A549 (cell line): ENCODE measurements around the gene NXN. TPM values are rescaled to one million over a fixed set of nuclear protein-coding genes. Genes with fewer than 3 reads are reported as not detected.
A peak's percentile ranks its signal among the peaks of the same experiment; 100 is the strongest.

Experiments used
- ATAC-seq, 2 experiments: fragments of 200-7000 bp in 1 of 2; fragments of >200 bp in 1 of 2; cut with Nextera tagmentation in 1 of 2; cut with Tn5 transposase in 1 of 2; 3 replicates each; pipeline versions ENCODE4 v1.8.0 to v1.9.1; 2018 to 2020; ENCODE audit warnings: mild to moderate bottlenecking in 1 of 2, moderate library complexity in 1 of 2
- CTCF ChIA-PET: fragments of 300-600 bp; sonication (Branson Sonifier 250); formaldehyde crosslinking; extraction: SDS; loops from one replicate; lab custom pipeline; 2021; ENCODE audit warnings: antibody characterized with exemption, inconsistent platforms; lab: Yijun Ruan, JAX
- POLR2A ChIA-PET: fragments of 350-600 bp; formaldehyde crosslinking; extraction: SDS; loops from one replicate; lab custom pipeline; 2021; ENCODE audit warnings: antibody characterized with exemption, inconsistent platforms; lab: Yijun Ruan, JAX
- DNase-seq, 2 experiments: peaks; one replicate each; pipeline versions ENCODE4 v3.0.0 to v3.0.0-alpha.2; 2011 to 2016; ENCODE audit warnings: low read depth in 1 of 2, low spot score in 1 of 2
- FAIRE-seq: peaks from 2 replicates; lab custom pipeline; 2011; peaks lifted over from hg19 to GRCh38; lab: Jason Lieb, UNC
- H3K27ac ChIP-seq, 2 experiments: fragments of >200 bp; sonication (Bioruptor Twin); formaldehyde crosslinking; 3 replicates each; pipeline ENCODE4 v1.5.1; 2016 to 2017
- H3K4me1 ChIP-seq: fragments of >200 bp; sonication (Bioruptor Twin); formaldehyde crosslinking; 3 replicates; pipeline ENCODE4 v1.6.1; 2016
- H3K4me2 ChIP-seq: fragments of >200 bp; sonication (Bioruptor Twin); formaldehyde crosslinking; 3 replicates; pipeline ENCODE4 v1.6.1; 2016
- H3K4me3 ChIP-seq: fragments of >200 bp; sonication (Bioruptor Twin); formaldehyde crosslinking; 3 replicates; pipeline ENCODE4 v1.5.1; 2016
- H3K9me3 ChIP-seq: fragments of >200 bp; sonication (Bioruptor Twin); formaldehyde crosslinking; 3 replicates; pipeline ENCODE4 v1.6.1; 2016
- ATOH8 ChIP-seq: fragments of 250-450 bp; sonication (Bioruptor Pico); IDR thresholded peaks from 2 replicates; pipeline ENCODE4 v1.5.0; 2020; ENCODE audit warnings: low read depth, mild to moderate bottlenecking, moderate library complexity
- BHLHE40 ChIP-seq: IDR thresholded peaks from 2 replicates; pipeline ENCODE4 v1.6.1; 2012; ENCODE audit warnings: low read depth, low read length, inconsistent platforms
- CBX8 ChIP-seq: fragments of 200-600 bp; sonication (generic); IDR thresholded peaks from 2 replicates; pipeline ENCODE4 v1.6.1; 2016
- CEBPB ChIP-seq, 2 experiments: fragments of >200 bp in 1 of 2; sonication (Bioruptor Twin) in 1 of 2; formaldehyde crosslinking in 1 of 2; IDR thresholded peaks; 2 replicates each; pipeline ENCODE4 v1.6.1; 2012 to 2016
- CHD2 ChIP-seq: fragments of 150-350 bp; IDR thresholded peaks from 2 replicates; pipeline ENCODE4 v1.6.1; 2014; ENCODE audit warnings: low read length; ENCODE audit not compliant: partially characterized antibody
- E2F6 ChIP-seq: IDR thresholded peaks from 2 replicates; pipeline ENCODE4 v1.6.1; 2012; ENCODE audit warnings: low read depth, borderline replicate concordance
- EHF ChIP-seq: fragments of 250-450 bp; sonication (Bioruptor Pico); IDR thresholded peaks from 2 replicates; pipeline ENCODE4 v1.5.0; 2020; ENCODE audit warnings: mild to moderate bottlenecking
- EHMT2 ChIP-seq: fragments of 200-600 bp; sonication (generic); IDR thresholded peaks from 2 replicates; pipeline ENCODE4 v1.6.1; 2016; ENCODE audit warnings: antibody characterized with exemption, low read depth, mild to moderate bottlenecking, moderate library complexity
- FOSB ChIP-seq: fragments of 250-450 bp; sonication (Bioruptor Pico); IDR thresholded peaks from 2 replicates; pipeline ENCODE4 v1.5.0; 2020; ENCODE audit warnings: mild to moderate bottlenecking, moderate library complexity
- FOSL2 ChIP-seq, 2 experiments: fragments of 450-650 bp in 1 of 2; fragments of >200 bp in 1 of 2; sonication (Bioruptor Twin) in 1 of 2; formaldehyde crosslinking; IDR thresholded peaks; 2 replicates each; pipeline versions ENCODE4 v1.5.0 to v1.6.1; 2016 to 2020; ENCODE audit warnings: mild to moderate bottlenecking in 1 of 2, moderate library complexity in 1 of 2
- HES2 ChIP-seq: fragments of >200 bp; sonication (Bioruptor Twin); formaldehyde crosslinking; IDR thresholded peaks from 2 replicates; pipeline ENCODE4 v1.6.1; 2016
- HOXB13 ChIP-seq: fragments of 250-450 bp; sonication (Bioruptor Pico); IDR thresholded peaks from 2 replicates; pipeline ENCODE4 v1.5.0; 2020; ENCODE audit warnings: low read depth, mild to moderate bottlenecking, moderate library complexity
- JUN ChIP-seq, 2 experiments: fragments of >200 bp; sonication (Bioruptor Twin); formaldehyde crosslinking; IDR thresholded peaks; 2 replicates in 1 of 2; 3 replicates in 1 of 2; pipeline ENCODE4 v1.6.1; 2016 to 2017
- KDM1A ChIP-seq: fragments of 200-600 bp; sonication (generic); IDR thresholded peaks from 2 replicates; pipeline ENCODE4 v1.6.1; 2016; ENCODE audit warnings: low read depth, mild to moderate bottlenecking
- MAZ ChIP-seq: fragments of 150-350 bp; IDR thresholded peaks from 2 replicates; pipeline ENCODE4 v1.6.1; 2014; ENCODE audit warnings: antibody characterized with exemption, low read depth, low read length, borderline replicate concordance
- NFE2L2 ChIP-seq: fragments of 150-350 bp; conservative IDR thresholded peaks from 2 replicates; pipeline ENCODE4 v1.6.1; 2014; ENCODE audit warnings: low read length
- NPAS2 ChIP-seq: fragments of 250-450 bp; sonication (Bioruptor Pico); IDR thresholded peaks from 2 replicates; pipeline ENCODE4 v1.8.0; 2022; ENCODE audit warnings: mild to moderate bottlenecking, moderate library complexity, borderline replicate concordance
- PHF8 ChIP-seq: fragments of 200-600 bp; sonication (generic); IDR thresholded peaks from 2 replicates; pipeline ENCODE4 v1.6.1; 2016; ENCODE audit warnings: low read depth, mild to moderate bottlenecking, antibody characterized with exemption, moderate library complexity, borderline replicate concordance
- POLR2A ChIP-seq: IDR thresholded peaks from 2 replicates; pipeline ENCODE4 v1.6.1; 2012; ENCODE audit warnings: mild to moderate bottlenecking, low read length
- RARB ChIP-seq: fragments of 250-450 bp; sonication (Bioruptor Pico); IDR thresholded peaks from 2 replicates; pipeline ENCODE4 v1.8.0; 2021; ENCODE audit warnings: mild to moderate bottlenecking, moderate library complexity
- RNF2 ChIP-seq: fragments of 200-600 bp; sonication (generic); IDR thresholded peaks from 2 replicates; pipeline ENCODE4 v1.6.1; 2016; ENCODE audit warnings: low read depth, mild to moderate bottlenecking, antibody characterized with exemption, moderate library complexity, borderline replicate concordance
- SMC3 ChIP-seq: fragments of >200 bp; sonication (Bioruptor Twin); formaldehyde crosslinking; IDR thresholded peaks from 3 replicates; pipeline ENCODE4 v1.6.1; 2018; ENCODE audit warnings: inconsistent platforms
- SREBF2 ChIP-seq: fragments of 450-650 bp; IDR thresholded peaks from 2 replicates; pipeline ENCODE4 v1.6.1; 2014; ENCODE audit warnings: mild to moderate bottlenecking, moderate library complexity
- USF2 ChIP-seq: fragments of 450-650 bp; IDR thresholded peaks from 2 replicates; pipeline ENCODE4 v1.6.1; 2014; ENCODE audit warnings: antibody characterized with exemption
- ZFP36 ChIP-seq: fragments of 450-650 bp; IDR thresholded peaks from 2 replicates; pipeline ENCODE4 v1.6.1; 2014; ENCODE audit warnings: borderline replicate concordance; ENCODE audit not compliant: partially characterized antibody
- WGBS: methylation state at CpG from one replicate; pipeline ENCODE4 v1.1.6; 2017; ENCODE audit errors: missing lambda C conversion rate; 5-methylcytosine and 5-hydroxymethylcytosine counted together
- polyA plus RNA-seq, 4 experiments: library from polyadenylated mRNA; depleted of rRNA in 3 of 4; stranded (reverse); fragments of >200 nt; fragmentation: RNase III in 1 of 4; extraction: RNeasy Plus Mini Kit Qiagen cat#74134 plus additional on column Dnase treatment in 1 of 4; gene quantifications; 2 replicates in 3 of 4; 3 replicates in 1 of 4; pipeline ENCODE4 v1.2.3, GENCODE V29; 2011 to 2017
- TF ChIP-seq, protein P1 (sequence below): fragments of 200-600 bp; sonication (generic); IDR thresholded peaks from 2 replicates; pipeline ENCODE4 v1.6.1; 2016; ENCODE audit warnings: antibody characterized with exemption, mild to moderate bottlenecking, moderate library complexity

NXN gene
- polyA plus RNA-seq, 2 of the 4 experiments (the other 2 are of a cell fraction): 24.6 to 31.1 TPM

DNA sequence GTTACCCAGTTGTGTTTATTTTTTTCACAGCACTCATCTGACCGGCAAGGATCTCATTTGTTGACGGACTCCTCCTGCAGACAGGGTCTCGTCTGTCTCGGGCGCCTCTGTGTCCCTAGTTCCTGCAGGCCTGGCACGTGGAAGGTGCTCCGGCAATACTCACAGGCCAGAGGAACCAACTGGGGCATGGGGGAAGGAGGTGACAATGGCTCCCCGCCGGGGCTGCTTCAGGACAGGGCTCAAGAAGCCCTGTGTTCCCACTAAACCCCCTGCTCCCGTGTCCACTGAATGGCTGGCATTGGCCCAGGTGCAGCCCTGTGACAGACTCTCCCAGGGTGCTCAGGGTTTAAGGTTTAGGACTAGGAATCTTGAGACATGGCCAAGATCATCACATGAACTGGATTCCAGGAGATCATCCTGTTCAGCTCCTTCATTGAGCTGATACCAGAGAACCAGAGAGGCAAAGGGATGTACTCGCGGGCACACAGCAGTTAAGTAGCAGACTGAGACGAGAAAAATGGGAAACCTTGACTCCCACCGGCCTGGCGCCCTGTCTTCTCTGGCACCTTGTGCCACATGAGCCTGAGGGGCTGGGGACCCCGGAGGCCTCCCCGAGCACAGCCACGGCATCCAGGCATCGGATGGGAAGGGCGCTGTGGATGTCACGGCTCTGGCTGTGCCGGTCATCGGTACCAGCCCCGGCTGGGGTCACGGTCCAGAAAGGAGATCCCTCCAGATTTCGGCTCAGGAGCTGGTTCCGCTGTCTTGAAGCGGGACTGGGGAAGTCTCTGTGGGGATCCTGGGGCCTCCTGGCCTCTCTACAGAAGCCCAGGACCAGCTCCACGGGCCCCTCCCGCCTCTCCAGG is 46.4 kb upstream of the NXN start:
- DNase-seq (no peak), FAIRE-seq (no peak), ATAC-seq (no peak)
- Histone ChIP-seq H3K27ac (no peak overlapping the region), H3K4me2 (no peak overlapping the region), H3K4me1 (no peaks in the 10 kb centered on the region), H3K4me3 (no peak overlapping the region), H3K9me3 (no peaks in the 10 kb centered on the region)
- no peak for TF ChIP-seq NFE2L2
- TF ChIP-seq KDM1A: no peak
- TF ChIP-seq, protein P1, sequence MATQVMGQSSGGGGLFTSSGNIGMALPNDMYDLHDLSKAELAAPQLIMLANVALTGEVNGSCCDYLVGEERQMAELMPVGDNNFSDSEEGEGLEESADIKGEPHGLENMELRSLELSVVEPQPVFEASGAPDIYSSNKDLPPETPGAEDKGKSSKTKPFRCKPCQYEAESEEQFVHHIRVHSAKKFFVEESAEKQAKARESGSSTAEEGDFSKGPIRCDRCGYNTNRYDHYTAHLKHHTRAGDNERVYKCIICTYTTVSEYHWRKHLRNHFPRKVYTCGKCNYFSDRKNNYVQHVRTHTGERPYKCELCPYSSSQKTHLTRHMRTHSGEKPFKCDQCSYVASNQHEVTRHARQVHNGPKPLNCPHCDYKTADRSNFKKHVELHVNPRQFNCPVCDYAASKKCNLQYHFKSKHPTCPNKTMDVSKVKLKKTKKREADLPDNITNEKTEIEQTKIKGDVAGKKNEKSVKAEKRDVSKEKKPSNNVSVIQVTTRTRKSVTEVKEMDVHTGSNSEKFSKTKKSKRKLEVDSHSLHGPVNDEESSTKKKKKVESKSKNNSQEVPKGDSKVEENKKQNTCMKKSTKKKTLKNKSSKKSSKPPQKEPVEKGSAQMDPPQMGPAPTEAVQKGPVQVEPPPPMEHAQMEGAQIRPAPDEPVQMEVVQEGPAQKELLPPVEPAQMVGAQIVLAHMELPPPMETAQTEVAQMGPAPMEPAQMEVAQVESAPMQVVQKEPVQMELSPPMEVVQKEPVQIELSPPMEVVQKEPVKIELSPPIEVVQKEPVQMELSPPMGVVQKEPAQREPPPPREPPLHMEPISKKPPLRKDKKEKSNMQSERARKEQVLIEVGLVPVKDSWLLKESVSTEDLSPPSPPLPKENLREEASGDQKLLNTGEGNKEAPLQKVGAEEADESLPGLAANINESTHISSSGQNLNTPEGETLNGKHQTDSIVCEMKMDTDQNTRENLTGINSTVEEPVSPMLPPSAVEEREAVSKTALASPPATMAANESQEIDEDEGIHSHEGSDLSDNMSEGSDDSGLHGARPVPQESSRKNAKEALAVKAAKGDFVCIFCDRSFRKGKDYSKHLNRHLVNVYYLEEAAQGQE: no peak
- no peak for TF ChIP-seq HOXB13 (CRISPR knock-in tag)
- TF ChIP-seq SREBF2: no peak
- no peak for TF ChIP-seq BHLHE40
- no peak for TF ChIP-seq USF2
- no peak for TF ChIP-seq E2F6
- no peak for TF ChIP-seq RNF2
- TF ChIP-seq SMC3: no peak
- TF ChIP-seq CHD2: no peak
- no peak for TF ChIP-seq PHF8
- TF ChIP-seq MAZ: no peak
- no peak for TF ChIP-seq POLR2A
- no peak for TF ChIP-seq CEBPB (IDR thresholded peaks at IDR 0.05)
- ChIA-PET CTCF (interaction anchor here (0.7 to 1.5 kb wide), 3 partner anchors 26 to 122 kb away, joined by 3 to 5 read pairs (median 4); no protein-coding TSS in a partner anchor), POLR2A (no interaction called here)
- 93% methylated on average over 28 of the region's 30 CpGs for WGBS

DNA sequence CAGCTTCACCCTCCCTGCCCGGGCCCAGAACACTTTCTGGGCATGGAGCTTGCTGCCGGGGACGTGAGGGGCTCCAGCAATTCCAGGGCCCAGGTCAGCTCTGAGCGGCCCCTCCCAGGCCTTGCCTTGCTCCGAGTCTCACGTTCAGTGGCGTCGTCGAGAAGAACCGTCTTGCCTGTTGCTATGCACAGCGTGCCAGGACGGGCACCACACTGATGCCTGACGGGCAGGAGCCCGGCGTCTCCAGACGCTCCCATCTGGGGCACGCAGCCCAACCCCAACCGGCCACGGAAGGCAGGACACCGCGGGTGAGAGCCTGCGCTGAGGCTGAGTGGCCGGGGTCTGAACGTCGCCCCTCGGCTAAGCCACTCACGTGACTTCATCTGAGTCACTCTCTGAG is 44.5 kb upstream of the NXN start:
- CTCF ChIA-PET: interaction anchor here (0.9 to 3.7 kb wide), 3 partner anchors 28 to 35 kb away, joined by 3 to 16 read pairs (median 7); partner anchors contain the start of gene TIMM22
- TF ChIP-seq FOSB (CRISPR knock-in tag) (no peak), JUN (IDR thresholded peaks at IDR 0.05) (no peak), NPAS2 (CRISPR knock-in tag) (no peak), E2F6 (no peak), EHF (no peak), RARB (CRISPR knock-in tag) (no peak), EHMT2 (no peak), HES2 (no peak), ATOH8 (CRISPR knock-in tag) (no peak), CEBPB (IDR thresholded peaks at IDR 0.05) (no peak), KDM1A (no peak), FOSL2 (IDR thresholded peaks at IDR 0.05) (no peak), FOSL2 (CRISPR knock-in tag; IDR thresholded peaks at IDR 0.05) (no peak), MAZ (no peak), ZFP36 (no peak), CBX8 (no peak)
- Histone ChIP-seq H3K27ac (peak overlapping the region in 1 of 2 experiments; percentile 22; a peak in 2 of 6 replicates), H3K4me3 (no peak overlapping the region), H3K4me2 (no peak overlapping the region), H3K4me1 (no peaks in the 10 kb centered on the region), H3K9me3 (no peaks in the 10 kb centered on the region)
- no peak for DNase-seq
- no peak for ATAC-seq
- WGBS: 97% methylated on average over 24 of the region's 27 CpGs
- POLR2A ChIA-PET: no interaction called here
- no peak for FAIRE-seq
